ENCODE results near the gene ACRBP. TPM values are rescaled to one million over a fixed set of nuclear protein-coding genes. Genes with fewer than 3 reads are reported as not detected.

ACRBP gene
- total RNA-seq, 2 experiments from 2014 or later = 4.4 to 9.4 TPM

DNA sequence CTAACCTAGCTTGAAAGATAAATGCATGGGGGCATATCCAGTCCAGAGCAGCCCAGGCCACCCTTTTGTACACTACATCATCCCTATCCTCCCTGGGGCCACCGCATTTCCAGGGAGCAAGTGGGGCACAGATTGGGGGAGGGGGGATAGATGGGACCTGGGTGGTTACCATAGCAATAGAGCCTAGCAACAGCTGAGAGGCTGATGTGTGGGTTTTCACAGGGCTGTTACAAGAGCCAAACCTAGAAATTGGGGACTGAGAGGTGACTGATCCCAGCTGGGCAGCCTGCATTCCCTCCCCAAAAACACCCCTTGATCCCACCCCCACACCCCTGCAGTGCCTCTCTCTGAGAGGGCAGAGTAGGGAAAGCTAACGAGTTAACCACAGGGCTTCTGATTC lies 45.7 kb upstream of the ACRBP start:
- BruUV-seq (replicated peaks) = no TSS peak
- no peaks in the 10 kb centered on the region for H4K20me1 ChIP-seq (ENCODE audit: insufficient read depth, low read length)
- peaks cover 77% of the 10 kb centered on the region for H3K4me1 ChIP-seq (ENCODE audit: insufficient read depth, low read length, poor library complexity, severe bottlenecking)
- no peaks in the 10 kb centered on the region for H3K9me2 ChIP-seq (ENCODE audit: insufficient read depth, low read length)
- peaks cover 13% of the 10 kb centered on the region; the same call in 1 of the 2 replicates for H3K36me3 ChIP-seq (ENCODE audit: insufficient read depth, low read length)
- intact Hi-C loops (cut with micrococcal nuclease; ENCODE audit: unreplicated experiment) = loop anchor here (10.0 kb wide), 1 partner anchor 268 kb away; no protein-coding TSS in a partner anchor
- ChIA-PET POLR2A (interaction anchor here (0.6 to 1.5 kb wide), 4 partner anchors 31 to 222 kb away, joined by 3 to 6 read pairs (median 4); partner anchors contain the start of gene COPS7A), CTCF (ENCODE audit: unreplicated experiment) (no interaction called here)
- no peak overlapping the region for H2AFZ ChIP-seq (ENCODE audit: low read length)
- DNase-seq (ENCODE audit: low spot score) = no peak
- no peak overlapping the region for H3K4me3 ChIP-seq (ENCODE audit: low read depth, low read length, poor library complexity, severe bottlenecking)
- TF ChIP-seq, protein P1, sequence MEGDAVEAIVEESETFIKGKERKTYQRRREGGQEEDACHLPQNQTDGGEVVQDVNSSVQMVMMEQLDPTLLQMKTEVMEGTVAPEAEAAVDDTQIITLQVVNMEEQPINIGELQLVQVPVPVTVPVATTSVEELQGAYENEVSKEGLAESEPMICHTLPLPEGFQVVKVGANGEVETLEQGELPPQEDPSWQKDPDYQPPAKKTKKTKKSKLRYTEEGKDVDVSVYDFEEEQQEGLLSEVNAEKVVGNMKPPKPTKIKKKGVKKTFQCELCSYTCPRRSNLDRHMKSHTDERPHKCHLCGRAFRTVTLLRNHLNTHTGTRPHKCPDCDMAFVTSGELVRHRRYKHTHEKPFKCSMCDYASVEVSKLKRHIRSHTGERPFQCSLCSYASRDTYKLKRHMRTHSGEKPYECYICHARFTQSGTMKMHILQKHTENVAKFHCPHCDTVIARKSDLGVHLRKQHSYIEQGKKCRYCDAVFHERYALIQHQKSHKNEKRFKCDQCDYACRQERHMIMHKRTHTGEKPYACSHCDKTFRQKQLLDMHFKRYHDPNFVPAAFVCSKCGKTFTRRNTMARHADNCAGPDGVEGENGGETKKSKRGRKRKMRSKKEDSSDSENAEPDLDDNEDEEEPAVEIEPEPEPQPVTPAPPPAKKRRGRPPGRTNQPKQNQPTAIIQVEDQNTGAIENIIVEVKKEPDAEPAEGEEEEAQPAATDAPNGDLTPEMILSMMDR (conservative IDR thresholded peaks at IDR 0.05; ENCODE audit: low read length) = no peak
- no peak for TF ChIP-seq EZH2phosphoT487 (IDR thresholded peaks at IDR 0.05; ENCODE audit: borderline replicate concordance, low read depth, low read length)
- H3K4me2 ChIP-seq (ENCODE audit: low read length) = no peak overlapping the region
- peaks cover 27% of the 10 kb centered on the region for H3K79me2 ChIP-seq (ENCODE audit: insufficient read depth, low read depth, low read length)
- H3K9me3 ChIP-seq (ENCODE audit: low read length) = no peaks in the 10 kb centered on the region
- H3K27ac ChIP-seq (ENCODE audit: low read depth, low read length, poor library complexity, severe bottlenecking) = no peak overlapping the region

DNA sequence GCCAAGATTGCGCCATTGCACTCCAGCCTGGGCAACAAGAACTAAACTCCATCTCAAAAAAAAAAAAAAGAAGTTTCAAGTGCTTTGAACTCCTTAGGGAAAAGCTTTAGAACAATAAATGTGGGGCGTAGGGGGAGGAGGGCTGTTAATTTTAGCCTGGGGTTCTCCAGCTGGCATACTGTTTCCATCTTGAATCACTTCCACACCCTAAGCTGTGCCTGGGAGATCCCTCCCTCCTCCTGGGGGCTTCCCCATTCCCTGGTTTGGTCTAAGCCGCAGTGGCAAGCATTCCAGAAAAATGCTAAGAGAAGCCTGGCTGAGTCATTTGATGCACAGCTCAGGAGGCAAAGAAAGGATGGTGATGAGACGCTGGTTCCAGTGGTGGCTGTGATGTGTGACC lies 44.2 kb upstream of the ACRBP start:
- intact Hi-C loops (cut with micrococcal nuclease; ENCODE audit: unreplicated experiment) = loop anchor here (10.0 kb wide), 1 partner anchor 267 kb away; no protein-coding TSS in a partner anchor

More for the DNA sequence above, 44.2 kb upstream of the ACRBP start:
- CTCF ChIA-PET (ENCODE audit: unreplicated experiment) = no interaction called here
- Histone ChIP-seq H3K36me3 (ENCODE audit: insufficient read depth, low read length) (peaks cover 27% of the 10 kb centered on the region), H3K9me2 (ENCODE audit: insufficient read depth, low read length) (no peaks in the 10 kb centered on the region), H2AFZ (ENCODE audit: low read length) (no peak overlapping the region), H3K4me1 (ENCODE audit: insufficient read depth, low read length, poor library complexity, severe bottlenecking) (peaks cover 79% of the 10 kb centered on the region), H3K79me2 (ENCODE audit: insufficient read depth, low read depth, low read length) (peaks cover 42% of the 10 kb centered on the region), H3K27ac (ENCODE audit: low read depth, low read length, poor library complexity, severe bottlenecking) (no peak overlapping the region), H3K4me3 (ENCODE audit: low read depth, low read length, poor library complexity, severe bottlenecking) (no peak overlapping the region), H3K4me2 (ENCODE audit: low read length) (peak overlapping the region; percentile 86; the same call in 1 of the 2 replicates), H4K20me1 (ENCODE audit: insufficient read depth, low read length) (no peaks in the 10 kb centered on the region), H3K9me3 (ENCODE audit: low read length) (no peaks in the 10 kb centered on the region)
- no TSS peak for BruUV-seq (replicated peaks)
- TF ChIP-seq, protein P1 (conservative IDR thresholded peaks at IDR 0.05; ENCODE audit: low read length) = no peak
- no peak for TF ChIP-seq EZH2phosphoT487 (IDR thresholded peaks at IDR 0.05; ENCODE audit: borderline replicate concordance, low read depth, low read length)
- no peak for DNase-seq (ENCODE audit: low spot score)
- POLR2A ChIA-PET = interaction anchor here (0.9 to 1.5 kb wide), 3 partner anchors 28 to 82 kb away, joined by 3 to 5 read pairs (median 4); partner anchors contain the start of gene COPS7A

Measured in OCI-LY7 (cell line).